ENCODE results near the gene ALPK1. TPM values are rescaled to one million over a fixed set of nuclear protein-coding genes. Genes with fewer than 3 reads are reported as not detected.
A peak's percentile ranks its signal among the peaks of the same experiment; 100 is the strongest.

Gene ALPK1
- total RNA-seq, 2 donors from 2014 or later: 23.0 to 26.3 TPM

GRCh38 chr4:112321776-112322684, 24.9 kb downstream of the ALPK1 start:
- ATAC-seq: peak; percentile 52
- peak; percentile 28 to 83 for DNase-seq
- intact Hi-C loops (cut with DNase I, micrococcal nuclease): loop anchor here in 1 of 2 donors (5.0 to 10.0 kb wide), 2 partner anchors 203 to 280 kb away; no protein-coding TSS in a partner anchor

DNA sequence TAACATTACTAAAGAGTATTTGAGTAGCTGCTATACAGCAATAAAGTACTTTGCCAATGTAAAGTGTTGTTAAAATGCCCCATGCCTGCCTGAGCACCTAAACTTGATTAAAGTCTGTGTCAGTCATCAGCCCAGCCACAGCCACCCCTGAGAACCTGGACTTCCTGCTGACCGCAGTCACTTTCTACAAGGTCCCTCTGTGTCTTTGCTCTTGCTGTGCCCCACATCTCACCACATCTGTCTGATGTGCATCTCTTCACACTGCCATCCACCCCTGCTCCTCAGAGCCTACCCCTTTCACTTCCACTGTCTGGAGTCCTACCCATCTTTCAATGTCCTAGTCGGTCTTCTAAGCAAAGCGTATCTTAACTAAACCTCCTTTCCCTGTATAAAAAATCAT, 25.7 kb downstream of the ALPK1 start:
- DNase-seq: no peak
- intact Hi-C loops (cut with DNase I, micrococcal nuclease): loop anchor here in 1 of 2 donors (5.0 to 10.0 kb wide), 2 partner anchors 202 to 279 kb away; no protein-coding TSS in a partner anchor
- ATAC-seq: no peak

DNA sequence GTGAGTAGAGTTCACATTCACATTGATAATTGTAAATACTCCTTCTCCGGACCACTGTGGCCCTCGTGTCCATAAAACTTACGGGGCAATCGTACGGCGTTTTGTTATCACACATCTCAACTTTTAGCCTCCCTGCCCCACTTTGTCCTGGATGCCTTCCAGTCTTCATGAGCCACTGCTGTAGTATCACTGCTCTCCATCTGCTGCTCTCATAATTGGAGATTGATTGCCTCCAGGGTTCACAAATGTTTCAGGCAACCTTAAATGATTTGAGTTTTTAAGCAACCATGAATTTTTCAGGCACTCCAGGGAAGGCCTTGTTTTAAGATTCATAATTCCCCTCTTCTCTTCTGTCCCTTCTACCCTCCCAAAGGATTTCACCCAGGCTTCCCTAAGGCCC, 28.4 kb downstream of the ALPK1 start:
- intact Hi-C loops (cut with DNase I, micrococcal nuclease): loop anchor here in 1 of 2 donors (10.0 kb wide), 1 partner anchor 199 kb away; no protein-coding TSS in a partner anchor
- DNase-seq (no peak), ATAC-seq (no peak)

DNA sequence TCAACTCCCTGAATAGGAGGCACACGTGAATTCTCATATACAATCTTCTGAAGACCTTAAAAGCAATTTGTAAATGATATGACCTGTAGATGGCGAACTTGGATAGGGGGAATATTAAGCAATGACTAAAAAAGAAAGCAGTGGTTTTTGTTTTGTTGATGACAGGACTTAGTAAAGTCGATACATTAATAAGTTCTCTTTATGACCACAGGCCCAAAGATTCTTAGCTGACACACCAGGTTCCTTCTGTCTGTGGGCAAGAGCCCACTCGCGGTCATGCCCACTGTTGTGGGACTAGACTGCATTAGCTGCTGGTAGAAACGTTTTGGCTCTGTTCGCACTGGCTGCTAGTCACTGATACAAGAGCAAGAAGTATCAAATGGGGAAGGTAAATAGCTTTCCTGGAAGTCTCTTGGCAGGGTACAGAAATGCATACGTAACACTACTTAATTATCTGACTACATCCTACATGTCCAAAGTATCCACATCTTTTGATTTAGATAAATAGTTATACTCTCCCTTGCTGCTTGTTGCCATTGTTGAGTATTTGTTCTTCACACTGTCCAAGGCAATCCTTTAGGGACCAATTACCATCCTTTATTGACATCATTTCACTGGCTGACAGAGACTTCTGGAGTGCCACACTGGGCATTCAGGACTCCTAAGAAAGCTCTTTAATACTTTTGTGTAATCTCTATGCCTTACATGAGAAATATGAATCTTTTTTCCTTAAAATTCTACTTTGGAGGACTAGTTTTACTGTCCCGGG, 31.0 kb downstream of the ALPK1 start:
- intact Hi-C loops (cut with DNase I, micrococcal nuclease): loop anchor here in 1 of 2 donors (10.0 kb wide), 1 partner anchor 197 kb away; no protein-coding TSS in a partner anchor
- DNase-seq: no peak
- ATAC-seq: no peak

DNA sequence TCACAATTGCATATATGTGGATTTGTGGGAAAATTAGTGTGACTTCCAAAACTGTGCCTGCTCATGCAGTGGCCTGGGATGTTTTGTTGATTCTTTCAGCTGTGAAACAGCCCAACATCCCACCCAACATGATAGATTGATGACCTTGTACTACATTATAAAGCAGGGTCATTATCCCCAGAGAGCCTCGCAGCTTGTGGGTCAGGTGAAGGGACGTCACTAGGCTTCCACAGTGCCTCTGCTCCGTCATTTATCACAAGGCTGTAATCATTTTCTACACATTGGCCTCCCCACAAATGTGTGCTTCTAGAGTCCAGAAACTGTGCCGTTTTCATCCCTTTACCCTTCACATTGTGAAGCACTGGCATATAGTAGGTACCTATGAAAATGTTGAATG, 31.6 kb downstream of the ALPK1 start:
- ATAC-seq (no peak), DNase-seq (no peak)
- intact Hi-C loops (cut with DNase I, micrococcal nuclease): loop anchor here in 1 of 2 donors (10.0 kb wide), 1 partner anchor 196 kb away; no protein-coding TSS in a partner anchor

DNA sequence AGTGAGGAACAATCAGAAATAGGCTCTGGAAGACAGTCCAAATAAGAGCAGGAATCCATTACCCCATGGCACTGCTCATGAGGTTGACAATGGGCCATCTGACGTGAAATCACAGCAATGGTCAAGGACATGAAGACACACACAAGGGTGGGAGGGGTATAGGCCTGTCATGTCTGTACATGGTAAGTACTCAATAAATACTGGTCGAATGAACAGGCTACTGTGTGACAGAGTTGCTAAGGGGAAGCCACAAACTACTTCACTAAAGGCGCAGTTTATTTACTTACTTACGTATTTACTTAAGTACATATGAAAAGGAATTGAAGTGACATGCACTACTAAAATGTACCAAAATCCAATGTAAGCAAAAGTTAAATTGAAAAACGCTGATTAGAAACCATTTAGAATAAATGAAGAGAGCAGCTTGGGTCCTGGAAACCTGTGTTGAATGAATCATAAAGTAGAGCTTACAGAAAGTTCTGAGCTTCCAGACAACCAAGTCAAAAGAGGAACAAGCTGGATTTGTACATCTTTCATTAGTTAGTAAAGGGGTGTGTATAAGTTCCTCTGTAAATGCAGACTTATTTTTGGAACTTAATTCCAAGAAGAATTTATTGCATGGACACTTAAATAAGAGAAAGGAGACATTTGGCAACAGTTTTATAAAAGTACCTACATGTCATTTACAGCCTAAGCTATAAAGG, 32.7 kb downstream of the ALPK1 start:
- ATAC-seq: no peak
- DNase-seq: no peak
- intact Hi-C loops (cut with DNase I, micrococcal nuclease): loop anchor here in 1 of 2 donors (10.0 kb wide), 1 partner anchor 195 kb away; no protein-coding TSS in a partner anchor

GRCh38 chr4:112330921-112331320, 33.8 kb downstream of the ALPK1 start:
- no peak for ATAC-seq
- DNase-seq: no peak
- intact Hi-C loops (cut with DNase I, micrococcal nuclease): no loop called here

GRCh38 chr4:112332398-112332797, 35.2 kb downstream of the ALPK1 start:
- no peak for ATAC-seq
- DNase-seq: no peak
- intact Hi-C loops (cut with DNase I, micrococcal nuclease): no loop called here

DNA sequence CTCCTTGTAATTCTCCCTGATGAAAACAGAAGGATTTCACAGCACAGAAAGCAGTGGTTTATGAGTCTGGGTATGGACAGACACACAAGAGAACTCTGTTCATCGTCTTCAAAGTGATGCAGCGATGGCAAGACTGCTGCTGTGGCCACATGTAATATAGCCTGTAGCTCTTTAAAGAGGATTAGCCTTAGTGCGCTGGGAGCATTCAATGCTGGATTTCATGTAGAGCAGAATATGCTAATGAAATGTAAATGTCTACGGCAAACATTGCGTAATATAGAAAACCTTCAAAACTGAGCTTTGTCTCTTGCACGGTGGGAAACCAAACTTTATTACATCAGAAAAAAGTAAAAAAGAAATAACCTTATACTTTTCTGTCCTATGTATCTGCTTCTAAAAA, 42.9 kb downstream of the ALPK1 start:
- intact Hi-C loops (cut with DNase I, micrococcal nuclease): no loop called here
- DNase-seq (no peak), ATAC-seq (no peak)

DNA sequence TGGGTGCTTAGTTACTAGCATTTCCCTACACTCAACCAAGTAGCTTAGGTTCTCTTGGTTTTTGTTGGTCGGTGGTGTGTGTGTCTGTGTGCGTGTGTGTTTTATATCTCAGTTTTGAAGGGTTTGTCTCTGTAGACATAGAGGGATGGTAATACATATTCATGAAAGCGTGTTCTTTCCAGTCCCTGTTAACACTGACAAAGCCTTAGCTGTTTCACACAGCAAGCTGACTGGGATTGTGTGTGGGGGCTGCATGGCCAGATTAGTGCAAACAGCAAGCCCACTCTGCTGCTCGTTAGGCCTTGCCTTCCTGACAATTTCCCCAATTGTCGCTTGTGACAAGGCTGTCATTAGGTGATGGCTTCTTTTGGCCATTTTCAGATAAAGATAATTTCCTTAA, 43.9 kb downstream of the ALPK1 start:
- intact Hi-C loops (cut with DNase I, micrococcal nuclease): no loop called here
- ATAC-seq: no peak
- DNase-seq: no peak

GRCh38 chr4:112343330-112344080, 46.3 kb downstream of the ALPK1 start:
- intact Hi-C loops (cut with DNase I, micrococcal nuclease): no loop called here
- ATAC-seq (no peak), DNase-seq (no peak)

- intact Hi-C loops (cut with DNase I, micrococcal nuclease): no loop called here
- no peak for ATAC-seq
- no peak for DNase-seq
These were observed 51.5 kb downstream of the ALPK1 start for GRCh38 chr4:112348488-112349158.

DNA sequence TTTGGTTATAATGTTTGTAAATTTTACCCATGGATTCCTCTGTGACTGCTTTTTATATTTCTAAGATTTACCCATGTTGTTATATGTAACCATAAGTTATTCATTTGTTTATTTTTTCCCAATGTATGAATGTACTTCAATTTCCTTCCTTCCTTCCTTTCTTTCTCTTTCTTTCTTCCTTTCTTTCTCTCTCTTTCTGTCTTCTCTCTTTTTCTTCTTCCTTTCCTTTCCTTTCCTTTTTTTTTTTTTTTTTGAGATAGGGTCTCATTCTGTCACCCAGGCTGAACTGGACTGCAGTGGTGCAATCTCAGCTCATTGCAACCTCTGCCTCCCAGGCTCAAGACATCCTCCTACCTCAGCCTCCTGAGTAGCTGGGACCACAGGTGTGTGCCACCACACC, 55.6 kb downstream of the ALPK1 start:
- DNase-seq (no peak), ATAC-seq (no peak)
- intact Hi-C loops (cut with DNase I, micrococcal nuclease): no loop called here

GRCh38 chr4:112355662-112356061, 58.5 kb downstream of the ALPK1 start:
- DNase-seq (no peak), ATAC-seq (no peak)
- intact Hi-C loops (cut with DNase I, micrococcal nuclease): no loop called here

- intact Hi-C loops (cut with DNase I, micrococcal nuclease): no loop called here
- ATAC-seq (no peak), DNase-seq (no peak)
These were observed 60.3 kb downstream of the ALPK1 start for GRCh38 chr4:112357453-112357852.

DNA sequence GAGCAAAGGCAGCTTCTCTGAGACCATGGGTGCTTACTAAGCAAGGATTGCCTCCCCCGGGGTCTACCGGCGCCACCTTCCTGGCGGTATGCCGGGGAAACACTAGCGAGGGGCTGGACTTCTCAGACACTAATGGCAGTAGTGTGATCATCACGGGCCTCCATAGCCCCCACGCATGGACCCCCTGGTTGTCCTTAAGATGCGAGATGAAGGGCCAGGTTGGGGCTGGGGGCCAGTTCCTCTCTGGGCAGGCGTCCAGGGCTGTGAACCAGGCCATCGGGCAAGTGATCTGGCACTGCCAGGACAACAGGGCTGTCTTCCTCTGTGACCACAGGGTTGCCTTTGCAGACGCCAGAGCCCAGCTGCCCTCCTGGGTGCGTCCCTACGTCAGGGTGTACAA, 60.7 kb downstream of the ALPK1 start:
- ATAC-seq (no peak), DNase-seq (no peak)
- intact Hi-C loops (cut with DNase I, micrococcal nuclease): no loop called here

GRCh38 chr4:112358415-112358814, 61.2 kb downstream of the ALPK1 start:
- ATAC-seq: no peak
- DNase-seq: no peak
- intact Hi-C loops (cut with DNase I, micrococcal nuclease): no loop called here
